ENCODE measurements around the gene FAM20A.

DNA sequence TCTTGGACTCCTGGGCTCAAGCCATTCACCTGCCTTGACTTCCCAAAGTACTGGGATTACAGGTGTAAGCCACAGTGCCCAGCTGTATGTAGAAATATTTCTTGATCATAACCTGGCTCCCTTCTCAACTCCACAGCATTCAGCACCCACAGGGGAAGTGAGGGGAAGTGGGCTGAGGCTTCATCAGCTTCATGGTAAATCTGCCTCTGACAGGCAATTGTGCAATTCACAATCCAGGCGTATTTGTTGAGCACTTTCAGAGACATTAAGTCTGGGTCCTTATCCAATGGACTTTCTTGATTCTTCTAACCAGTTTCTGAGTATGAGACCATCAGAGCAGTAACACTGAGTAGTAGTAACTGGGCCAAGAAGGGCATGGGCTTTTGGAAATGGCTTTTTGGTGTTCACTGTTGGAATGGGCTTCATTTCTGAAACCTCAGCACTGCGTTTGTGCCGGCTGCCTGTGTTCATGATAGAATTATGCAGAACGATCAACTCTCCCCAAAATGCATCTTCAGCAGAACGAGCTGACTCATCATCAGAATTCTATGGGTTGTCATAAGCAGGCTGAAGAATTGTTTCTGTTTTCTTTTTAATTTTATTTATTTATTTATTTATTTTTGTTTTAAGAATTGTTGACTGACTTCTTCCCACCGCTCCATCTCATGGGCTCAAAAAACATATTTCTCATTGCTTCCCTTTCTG, 28.9 kb downstream of the FAM20A start:
- no peak for TF ChIP-seq CTCF (IDR thresholded peaks at IDR 0.05; ENCODE audit: low read length)
- TF ChIP-seq EZH2 (IDR thresholded peaks at IDR 0.05; ENCODE audit: borderline replicate concordance, low read length): no peak

All from OCI-LY1 (cell line).